IPS-18c (cell line): Measurements from ENCODE around the gene TMEM181.
"Not testable (repeated sequence)": the region's sequence is repeated elsewhere in the genome, so short reads cannot be mapped to it uniquely, and the experiment has no call there.

Source experiments
- H3K4me3 ChIP-seq: 2 replicates; pipeline ENCODE4 v1.7.0; 2013; ENCODE audit warnings: low read depth, mild to moderate bottlenecking, low read length, moderate library complexity; ENCODE audit not compliant: insufficient read depth
- H3K9me3 ChIP-seq: one replicate; pipeline ENCODE4 v1.6.1; 2013; ENCODE audit warnings: mild to moderate bottlenecking, low read length, moderate library complexity; ENCODE audit not compliant: control insufficient read depth, insufficient read depth

The TMEM181 gene

DNA sequence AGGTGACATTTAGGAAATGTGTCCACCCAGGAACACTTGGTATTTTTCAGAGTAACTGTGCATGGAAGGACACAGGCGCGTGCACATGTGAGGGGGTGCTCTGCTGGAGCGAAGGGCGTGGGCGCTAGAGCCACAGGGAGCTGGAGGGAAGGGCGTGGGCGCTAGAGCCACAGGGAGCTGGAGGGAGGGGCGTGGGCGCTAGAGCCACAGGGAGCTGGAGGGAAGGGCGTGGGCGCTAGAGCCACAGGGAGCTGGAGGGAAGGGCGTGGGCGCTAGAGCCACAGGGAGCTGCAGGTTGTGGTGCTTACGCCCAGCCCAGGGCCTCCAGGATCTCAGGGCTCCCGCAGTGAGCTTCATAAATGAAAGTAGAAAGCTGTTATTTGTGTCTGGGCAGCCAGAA is 46.1 kb downstream of the TMEM181 start:
- H3K9me3 ChIP-seq, H3K4me3 ChIP-seq: not testable (repeated sequence)

DNA sequence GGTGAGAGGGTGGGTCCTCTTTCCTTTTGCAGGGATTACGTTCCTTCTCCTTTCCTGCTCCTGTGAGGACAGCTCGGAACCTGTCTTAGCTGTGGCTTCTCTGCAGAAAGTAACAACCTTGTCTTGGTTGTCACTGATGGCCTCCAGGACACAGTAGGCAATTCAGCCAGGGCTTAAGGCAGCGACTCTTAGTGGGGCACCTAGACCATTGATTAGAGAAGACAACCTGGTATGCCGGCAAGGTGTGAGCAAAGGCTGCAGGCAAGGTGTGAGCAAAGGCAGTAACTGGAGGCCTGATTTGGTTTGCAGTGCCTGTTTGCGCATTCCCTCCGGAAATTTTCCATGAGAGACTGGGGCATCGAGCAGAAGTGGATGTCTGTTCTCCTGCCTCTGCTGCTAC is 47.0 kb downstream of the TMEM181 start:
- H3K4me3 ChIP-seq = no peak overlapping the region
- H3K9me3 ChIP-seq = peaks cover 2% of the 10 kb centered on the region

DNA sequence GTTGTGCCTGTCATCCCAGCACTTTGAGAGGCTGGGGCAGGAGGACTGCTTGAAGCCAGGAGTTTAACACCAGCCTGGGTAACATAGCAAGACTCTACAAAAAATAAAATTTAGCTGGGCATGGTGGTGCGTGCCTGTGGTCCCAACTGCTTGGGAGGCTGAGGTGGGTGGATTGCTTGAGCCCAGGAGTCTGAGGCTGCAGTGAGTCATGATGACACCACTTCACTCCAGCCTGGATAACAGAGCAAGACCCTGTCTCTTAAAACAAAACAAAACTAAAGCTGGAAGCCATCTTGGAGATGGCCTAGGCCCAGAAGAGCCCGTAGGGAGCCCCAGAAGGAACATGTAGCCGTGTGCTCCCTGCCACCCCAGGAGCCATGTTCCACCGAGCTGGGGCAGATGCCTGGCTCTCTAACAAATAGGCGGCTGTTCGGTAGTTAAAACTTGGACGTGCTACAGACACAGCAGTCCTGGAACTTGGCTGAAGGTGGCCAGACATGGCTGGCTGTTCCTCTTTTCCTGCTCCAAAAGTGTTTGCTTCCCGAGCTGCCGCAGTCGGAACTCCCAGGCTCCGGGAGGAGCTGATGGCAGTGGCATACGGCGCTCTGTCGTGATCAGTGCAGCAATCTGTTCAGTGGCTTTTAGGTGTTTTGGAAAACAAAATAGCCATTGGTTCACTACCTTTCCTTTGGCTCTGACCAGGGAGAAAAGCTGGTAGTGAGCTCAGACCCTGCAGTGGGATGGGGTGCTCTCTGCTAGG is 47.7 kb downstream of the TMEM181 start:
- H3K9me3 ChIP-seq = peaks cover 2% of the 10 kb centered on the region
- H3K4me3 ChIP-seq = no peak overlapping the region

DNA sequence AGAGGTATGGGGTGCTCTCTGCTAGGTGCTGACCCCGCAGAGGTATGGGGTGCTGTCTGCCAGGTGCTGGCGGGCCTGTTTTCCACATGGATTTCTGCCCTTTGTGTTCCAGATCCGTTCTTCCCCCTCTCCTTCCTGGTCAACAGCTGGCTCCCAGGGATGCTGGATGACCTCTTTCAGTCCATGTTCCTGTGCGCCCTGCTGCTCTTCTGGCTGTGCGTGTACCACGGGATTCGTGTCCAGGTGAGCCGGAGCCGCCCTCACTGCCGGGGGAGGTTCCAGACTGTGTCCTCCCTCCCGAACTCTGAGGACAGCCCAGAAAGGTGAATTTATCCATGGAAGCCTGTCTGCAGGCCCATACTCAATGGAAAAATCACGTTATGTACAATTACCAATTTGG is 48.3 kb downstream of the TMEM181 start:
- H3K4me3 ChIP-seq = no peak overlapping the region
- H3K9me3 ChIP-seq = peaks cover 2% of the 10 kb centered on the region

DNA sequence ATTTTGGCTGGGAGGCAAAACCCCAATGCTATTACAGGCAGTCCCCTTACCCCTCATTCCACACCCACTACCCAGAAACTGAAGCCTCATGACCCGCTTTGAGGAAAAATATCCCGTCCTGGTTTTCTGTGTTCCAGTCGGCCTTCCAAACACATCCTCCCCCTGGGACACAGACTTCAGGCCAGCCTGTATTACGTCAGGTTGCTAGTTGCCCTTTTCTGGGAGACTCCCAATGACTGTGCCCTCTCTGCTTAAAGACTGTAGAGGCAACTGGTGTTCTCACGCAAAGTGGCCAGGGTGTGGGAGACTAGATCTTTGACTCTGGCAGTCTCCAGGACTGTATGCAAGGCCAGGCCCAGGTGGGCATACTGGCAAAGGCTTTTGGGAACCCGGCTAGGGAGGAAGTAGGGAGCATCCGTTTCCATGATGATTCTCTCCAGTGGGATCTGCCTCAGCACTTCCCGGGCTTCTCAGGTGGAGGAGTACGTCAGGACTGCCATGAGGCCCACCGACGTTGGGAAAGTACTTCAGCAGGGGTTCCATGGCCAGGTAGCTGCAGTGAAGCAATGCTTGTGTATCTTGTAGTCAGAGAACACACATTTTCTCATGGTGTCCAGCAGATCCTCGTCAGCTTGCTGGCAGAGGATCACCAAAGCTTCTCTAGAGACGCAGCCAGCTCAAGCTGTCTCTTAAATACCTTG is 49.7 kb downstream of the TMEM181 start:
- Histone ChIP-seq H3K4me3 (no peak overlapping the region), H3K9me3 (peaks cover 2% of the 10 kb centered on the region)

DNA sequence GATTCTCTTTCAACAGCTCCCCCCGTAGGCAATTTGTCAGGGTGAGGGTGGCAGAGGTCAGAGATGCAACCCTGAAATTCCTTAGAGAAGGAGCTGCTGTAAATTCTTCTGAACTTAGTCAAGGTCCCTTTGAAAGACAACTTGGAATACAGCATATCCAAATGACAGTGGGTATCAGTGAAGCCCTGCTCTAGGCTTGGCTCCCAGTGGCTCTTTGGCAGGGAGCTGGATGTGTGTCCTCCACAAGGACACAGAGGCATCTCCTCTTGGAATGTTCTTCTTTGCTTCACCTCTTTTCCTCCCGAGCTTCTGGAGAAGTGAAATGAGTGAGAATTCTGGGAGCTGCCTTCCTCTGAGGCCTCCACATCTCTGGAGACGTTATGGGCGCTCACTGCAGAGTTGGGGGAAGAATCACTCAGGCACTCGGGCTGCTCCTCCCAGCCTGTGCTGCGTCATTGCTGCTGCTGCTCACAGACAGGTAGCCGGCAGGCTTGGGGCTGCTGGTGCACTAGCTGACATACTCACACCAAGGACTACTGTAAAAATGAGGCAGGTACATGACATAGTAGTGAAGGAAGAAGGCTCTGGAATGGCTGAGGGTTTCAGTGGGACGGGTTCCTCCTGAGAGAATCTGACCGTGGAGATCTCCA is 50.6 kb downstream of the TMEM181 start:
- Histone ChIP-seq H3K4me3 (no peak overlapping the region), H3K9me3 (peaks cover 2% of the 10 kb centered on the region)

DNA sequence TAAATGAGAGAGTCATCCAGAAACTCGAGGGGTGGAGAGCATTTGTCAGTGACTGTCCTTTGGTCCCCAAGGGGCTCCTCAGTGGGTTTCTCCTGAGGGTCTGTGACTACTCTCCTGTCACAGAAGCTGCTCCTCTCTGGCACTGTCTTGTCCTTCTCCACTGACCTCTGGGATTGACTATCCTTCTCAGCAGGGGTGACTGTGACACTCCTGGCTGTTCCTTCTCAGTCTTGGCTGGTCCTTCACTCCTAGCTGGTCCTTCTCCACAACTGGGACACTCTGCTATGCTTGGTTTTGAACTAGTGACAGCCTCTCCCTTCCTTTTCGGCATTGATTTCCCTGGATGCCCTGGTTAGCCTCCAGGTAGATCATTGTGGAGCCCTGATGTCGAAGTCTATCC is 51.1 kb downstream of the TMEM181 start:
- no peaks in the 10 kb centered on the region for H3K9me3 ChIP-seq
- no peak overlapping the region for H3K4me3 ChIP-seq

DNA sequence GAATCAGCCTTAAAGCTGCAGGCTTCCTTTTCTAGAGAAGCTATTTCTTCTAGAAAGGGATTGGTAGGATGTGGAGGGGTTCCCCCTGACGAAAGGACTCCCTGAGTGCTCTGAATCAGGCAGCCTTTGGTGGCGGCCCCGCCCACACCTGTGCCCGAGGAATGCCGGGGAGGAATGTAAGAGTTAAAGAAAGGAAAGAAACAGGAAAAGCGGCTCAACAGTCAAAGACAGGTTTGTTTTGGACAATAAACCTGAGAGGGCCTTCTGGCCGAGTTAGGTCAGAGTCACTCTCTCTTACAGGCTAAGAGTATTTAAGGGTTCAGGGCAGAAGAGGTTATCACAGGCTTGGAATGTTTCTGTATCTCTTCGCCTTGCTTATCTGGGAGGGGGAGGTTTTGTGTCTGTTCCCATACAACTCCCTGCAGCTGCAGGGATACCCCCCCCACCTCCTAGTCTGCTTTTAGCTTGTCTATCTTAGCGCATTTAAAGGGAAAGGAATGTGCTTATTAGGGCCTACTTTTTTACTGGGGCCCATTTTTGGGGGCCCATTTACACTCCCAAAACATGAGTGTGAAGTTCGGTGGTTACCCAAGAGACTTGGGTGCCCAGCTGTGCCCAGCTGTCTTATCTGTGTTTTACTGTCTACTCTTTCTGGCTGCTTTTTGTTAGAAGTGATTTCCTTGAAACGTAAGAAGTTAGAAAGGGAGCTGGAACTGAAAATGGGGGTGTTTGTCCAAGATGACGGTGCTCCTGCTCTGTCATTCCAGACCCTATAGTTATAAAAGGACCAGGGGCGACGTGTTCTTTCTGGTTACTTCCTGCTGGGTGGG is 51.9 kb downstream of the TMEM181 start:
- Histone ChIP-seq H3K9me3 (no peaks in the 10 kb centered on the region), H3K4me3 (no peak overlapping the region)

DNA sequence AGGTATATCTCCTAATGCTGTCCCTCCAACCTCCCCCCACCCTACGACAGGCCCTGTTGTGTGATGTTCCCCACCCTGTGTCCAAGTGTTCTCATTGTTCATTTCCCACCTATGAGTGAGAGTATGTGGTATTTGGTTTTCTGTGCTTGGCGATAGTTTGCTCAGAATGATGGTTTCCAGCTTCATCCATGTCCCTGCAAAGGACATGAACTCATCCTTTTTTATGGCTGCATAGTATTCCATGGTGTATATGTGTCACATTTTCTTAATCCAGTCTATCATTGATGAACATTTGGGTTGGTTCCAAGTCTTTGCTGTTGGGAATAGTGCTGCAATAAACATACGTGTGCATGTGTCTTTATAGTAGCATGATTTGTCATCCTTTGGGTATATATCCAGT is 54.7 kb downstream of the TMEM181 start:
- not testable (repeated sequence) for H3K4me3 ChIP-seq, H3K9me3 ChIP-seq

DNA sequence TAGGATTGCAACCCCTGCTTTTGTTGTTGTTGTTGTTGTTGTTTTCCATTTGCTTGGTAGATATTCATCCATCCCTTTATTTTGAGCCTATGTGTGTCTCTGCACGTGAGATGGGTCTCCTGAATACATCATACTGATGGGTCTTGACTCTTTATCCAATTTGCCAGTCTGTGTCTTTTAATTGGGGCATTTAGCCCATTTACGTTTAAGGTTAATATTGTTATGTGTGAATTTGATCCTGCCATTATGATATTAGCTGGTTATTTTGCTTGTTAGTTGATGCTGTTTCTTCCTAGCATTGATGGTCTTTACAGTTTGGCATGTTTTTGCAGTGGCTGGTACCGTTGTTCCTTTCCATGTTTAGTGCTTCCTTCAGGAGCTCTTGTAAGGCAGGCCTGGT is 58.4 kb downstream of the TMEM181 start:
- H3K4me3 ChIP-seq, H3K9me3 ChIP-seq: not testable (repeated sequence)

DNA sequence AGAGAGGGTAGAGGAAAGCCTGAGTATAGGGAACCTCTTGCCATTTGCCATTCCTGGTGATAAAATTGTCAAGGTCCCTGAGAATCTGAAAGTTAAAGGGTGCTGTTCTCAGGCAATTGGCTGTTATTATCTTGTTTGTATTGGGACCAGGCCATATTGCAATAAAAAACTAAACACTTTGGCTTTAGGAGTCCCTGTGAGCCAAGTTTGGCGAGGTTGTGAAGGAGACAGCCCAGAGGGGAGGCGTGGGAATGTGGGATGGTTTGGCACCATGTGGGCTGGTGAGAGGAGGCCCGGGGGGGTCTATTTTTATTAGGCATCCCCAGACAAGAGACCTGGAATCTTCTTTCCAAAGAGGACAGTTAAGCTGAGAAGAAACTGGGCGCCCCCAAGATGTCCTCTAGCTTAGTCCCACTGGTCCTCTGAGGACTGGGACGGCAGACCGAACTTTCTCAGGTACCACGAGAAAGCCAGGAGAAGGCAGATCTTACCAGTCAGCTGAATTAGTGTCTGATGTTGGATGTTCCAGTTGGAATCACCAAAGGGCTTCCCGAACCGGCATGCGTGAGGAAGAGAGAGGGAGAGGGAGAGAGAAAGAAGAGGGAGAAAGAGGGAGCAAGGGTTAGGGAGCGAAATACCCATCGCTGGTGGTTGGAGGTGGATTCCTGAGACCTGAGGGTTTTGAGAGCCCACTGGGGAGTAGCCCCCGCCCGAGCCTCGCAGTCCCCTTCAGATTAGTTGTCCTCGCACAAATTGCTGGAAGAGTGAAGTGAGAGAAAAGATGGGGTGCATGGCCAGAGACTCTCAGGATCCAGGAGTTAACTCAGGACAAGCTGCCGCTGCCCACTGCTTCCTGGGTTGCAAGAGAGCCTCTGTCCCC is 60.3 kb downstream of the TMEM181 start:
- H3K9me3 ChIP-seq = no peaks in the 10 kb centered on the region
- no peak overlapping the region for H3K4me3 ChIP-seq

DNA sequence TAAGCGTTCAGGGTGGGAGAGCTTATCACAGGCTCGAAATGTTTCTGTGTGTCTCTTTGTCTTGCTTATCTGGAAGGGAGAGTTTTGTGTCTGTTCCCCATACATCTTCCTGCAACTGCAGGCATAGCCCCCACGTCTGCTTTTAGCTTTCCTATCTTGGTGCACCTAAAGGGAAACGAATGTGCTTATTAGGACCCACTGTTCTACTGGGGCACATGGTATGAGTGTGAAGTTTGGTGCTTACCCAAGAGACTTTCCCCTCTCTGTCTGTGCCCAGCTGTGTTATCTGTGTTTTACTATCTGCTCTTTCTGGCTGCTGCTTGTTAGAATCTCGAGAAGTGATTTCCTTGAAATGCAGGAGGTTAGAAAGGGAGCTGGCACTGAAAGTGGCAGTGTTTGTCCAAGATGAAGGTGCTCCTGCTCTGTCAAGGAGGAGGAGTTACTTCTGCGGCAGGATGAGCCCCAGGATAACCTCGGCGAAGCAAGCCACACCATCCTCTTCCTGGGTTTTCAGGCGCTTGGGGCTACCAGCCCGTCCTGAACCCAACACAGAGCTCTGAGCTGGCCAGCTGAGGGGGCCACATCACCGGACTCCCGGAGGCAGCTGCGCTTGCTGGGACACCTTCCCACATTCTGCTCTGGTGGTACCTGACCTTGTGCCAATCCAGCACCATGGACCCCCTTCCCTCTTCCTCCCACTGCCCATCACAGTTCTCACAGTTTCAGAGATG is 61.2 kb downstream of the TMEM181 start:
- Histone ChIP-seq H3K9me3 (no peaks in the 10 kb centered on the region), H3K4me3 (no peak overlapping the region)

DNA sequence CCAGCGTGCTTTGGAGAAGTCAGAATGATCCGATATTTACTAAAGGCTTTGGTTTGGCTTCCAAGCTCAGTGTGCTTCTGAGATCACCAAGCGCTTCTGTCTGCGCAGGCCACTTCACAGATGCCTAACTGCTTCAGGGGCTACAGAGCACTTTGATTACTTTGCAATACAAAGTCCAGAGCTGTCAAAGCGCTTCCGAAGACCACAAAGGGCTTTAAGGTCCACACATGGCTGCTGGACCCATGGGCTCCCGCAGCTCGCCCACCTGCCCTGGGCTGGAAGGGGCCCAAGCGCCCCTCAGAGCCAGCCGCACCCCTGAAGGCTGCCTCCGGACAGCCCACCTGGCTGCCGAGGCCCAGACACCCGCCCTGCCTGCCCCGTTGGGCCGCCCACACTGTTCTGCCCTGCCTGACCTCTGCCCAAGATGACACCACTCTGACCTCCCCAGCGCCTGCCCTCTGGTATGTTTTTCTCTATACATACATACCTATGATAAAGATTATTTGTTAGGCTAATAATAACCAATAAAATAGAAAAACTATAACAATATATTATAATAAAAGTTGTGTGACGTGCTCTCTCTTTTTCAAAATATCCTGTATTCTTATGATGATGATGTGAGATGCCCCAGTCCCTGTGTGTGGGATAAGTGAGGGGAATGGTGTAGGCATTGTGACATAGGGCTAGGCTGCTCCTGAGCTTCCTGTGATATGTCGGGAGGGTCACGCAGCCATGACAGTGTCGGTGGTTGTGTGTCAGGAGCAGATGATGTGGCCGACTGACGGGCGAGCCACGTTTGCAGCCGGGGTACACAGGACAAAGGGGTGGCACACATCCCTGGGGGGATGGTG is 62.0 kb downstream of the TMEM181 start:
- Histone ChIP-seq H3K4me3 (no peak overlapping the region), H3K9me3 (no peaks in the 10 kb centered on the region)

DNA sequence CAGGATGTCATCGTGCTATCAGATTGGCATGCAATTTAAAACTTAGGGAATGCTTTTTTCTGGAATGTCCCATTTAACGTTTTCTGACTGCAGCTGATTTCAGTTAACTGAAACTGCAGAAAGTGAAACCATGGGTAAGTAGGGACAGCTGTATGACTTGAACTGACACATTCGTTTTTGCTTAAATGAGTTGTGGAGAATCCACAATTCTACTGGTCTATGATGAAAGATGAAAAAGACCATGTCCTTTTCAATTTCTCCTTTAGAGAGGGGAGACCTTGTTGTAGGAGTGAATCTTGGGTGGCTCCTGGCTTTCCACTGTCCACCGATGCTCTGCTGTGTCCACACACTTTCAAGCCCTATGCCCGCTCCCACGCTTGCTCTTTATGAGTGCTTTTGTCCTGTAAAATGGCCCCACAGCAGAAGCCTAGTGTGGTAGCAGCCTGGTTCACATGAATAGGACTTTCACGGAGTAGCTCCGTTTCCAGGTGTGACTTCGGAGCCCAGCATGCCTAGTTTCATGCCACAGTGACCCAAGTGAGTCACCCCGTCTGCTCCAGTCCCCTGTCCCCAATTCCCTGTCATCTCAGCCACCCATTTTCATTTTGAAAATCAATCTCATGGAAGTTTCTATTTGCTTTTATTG is 62.8 kb downstream of the TMEM181 start:
- Histone ChIP-seq H3K9me3 (no peaks in the 10 kb centered on the region), H3K4me3 (no peak overlapping the region)
